DMS153 treated with DMSO at 0.1 percent for 48 hours (cell line): Measurements from ENCODE around the gene RAD21L1.

Experiments used
- DNase-seq: peaks from one replicate; lab custom pipeline; 2025; ENCODE audit not compliant: unreplicated experiment; lab: John Stamatoyannopoulos, UW

Gene RAD21L1

GRCh38 chr20:1269235-1269634 is 43.4 kb downstream of the RAD21L1 start:
- no peak for DNase-seq

- no peak for DNase-seq
These were observed 44.0 kb downstream of the RAD21L1 start for GRCh38 chr20:1269850-1270249.

- no peak for DNase-seq
These were observed 46.7 kb downstream of the RAD21L1 start for GRCh38 chr20:1272368-1273100.

GRCh38 chr20:1273366-1273765 is 47.5 kb downstream of the RAD21L1 start:
- no peak for DNase-seq

GRCh38 chr20:1274485-1275311 is 48.9 kb downstream of the RAD21L1 start:
- peak; percentile 71 for DNase-seq

GRCh38 chr20:1275919-1276318 is 50.1 kb downstream of the RAD21L1 start:
- no peak for DNase-seq

- no peak for DNase-seq
These were observed 51.9 kb downstream of the RAD21L1 start for GRCh38 chr20:1277529-1278322.

GRCh38 chr20:1278993-1279392 is 53.1 kb downstream of the RAD21L1 start:
- DNase-seq, result no peak

- DNase-seq, result no peak
These were observed 54.6 kb downstream of the RAD21L1 start for GRCh38 chr20:1280195-1281102.

GRCh38 chr20:1281279-1282057 is 55.6 kb downstream of the RAD21L1 start:
- DNase-seq, result peak; percentile 85

GRCh38 chr20:1282966-1283365 is 57.1 kb downstream of the RAD21L1 start:
- no peak for DNase-seq

- DNase-seq, result no peak
These were observed 58.0 kb downstream of the RAD21L1 start for GRCh38 chr20:1283522-1284510.

- no peak for DNase-seq
These were observed 60.6 kb downstream of the RAD21L1 start for GRCh38 chr20:1286267-1287024.

- no peak for DNase-seq
These were observed 61.5 kb downstream of the RAD21L1 start for GRCh38 chr20:1287306-1287705.

GRCh38 chr20:1287787-1288569 is 62.1 kb downstream of the RAD21L1 start:
- DNase-seq, result no peak

- DNase-seq, result no peak
These were observed 65.4 kb downstream of the RAD21L1 start for GRCh38 chr20:1291191-1291741.

GRCh38 chr20:1292620-1293019 is 66.8 kb downstream of the RAD21L1 start:
- no peak for DNase-seq
